Brain microvascular endothelial cell (primary cell): ENCODE data around the gene SPATA3.

Experiments
- DNase-seq: peaks from one replicate; pipeline ENCODE4 v3.0.0-alpha.2; 2020
- H3K27ac ChIP-seq: fragments of 250-450 bp; sonication (Bioruptor Pico); 2 replicates; pipeline ENCODE4 v1.5.1; 2020; ENCODE audit warnings: mild to moderate bottlenecking, moderate library complexity
- H3K27me3 ChIP-seq: fragments of 250-450 bp; sonication (Bioruptor Pico); replicated peaks from 2 replicates; pipeline ENCODE4 v1.5.1; 2020; ENCODE audit warnings: mild to moderate bottlenecking
- H3K36me3 ChIP-seq: fragments of 250-450 bp; sonication (Bioruptor Pico); replicated peaks from 2 replicates; pipeline ENCODE4 v1.5.1; 2020; ENCODE audit warnings: mild to moderate bottlenecking
- H3K4me3 ChIP-seq: 2 replicates; pipeline ENCODE4 v1.5.1; 2011; ENCODE audit warnings: low read depth, mild to moderate bottlenecking, control low read depth, low read length, moderate library complexity
- in situ Hi-C: cut with HindIII; loops from 2 replicates; pipeline ENCODE4 v1.10.0; 2017; ENCODE audit warnings: low sequenced_read_pairs, low pct_ligation_motif_present
- TF ChIP-seq, protein P1 (sequence below): IDR thresholded peaks from 2 replicates; pipeline ENCODE4 v1.5.1; 2011; ENCODE audit warnings: low read depth, mild to moderate bottlenecking, moderate library complexity, low read length, control low read depth, inconsistent platforms; ENCODE audit errors: missing control alignments

Gene SPATA3

DNA sequence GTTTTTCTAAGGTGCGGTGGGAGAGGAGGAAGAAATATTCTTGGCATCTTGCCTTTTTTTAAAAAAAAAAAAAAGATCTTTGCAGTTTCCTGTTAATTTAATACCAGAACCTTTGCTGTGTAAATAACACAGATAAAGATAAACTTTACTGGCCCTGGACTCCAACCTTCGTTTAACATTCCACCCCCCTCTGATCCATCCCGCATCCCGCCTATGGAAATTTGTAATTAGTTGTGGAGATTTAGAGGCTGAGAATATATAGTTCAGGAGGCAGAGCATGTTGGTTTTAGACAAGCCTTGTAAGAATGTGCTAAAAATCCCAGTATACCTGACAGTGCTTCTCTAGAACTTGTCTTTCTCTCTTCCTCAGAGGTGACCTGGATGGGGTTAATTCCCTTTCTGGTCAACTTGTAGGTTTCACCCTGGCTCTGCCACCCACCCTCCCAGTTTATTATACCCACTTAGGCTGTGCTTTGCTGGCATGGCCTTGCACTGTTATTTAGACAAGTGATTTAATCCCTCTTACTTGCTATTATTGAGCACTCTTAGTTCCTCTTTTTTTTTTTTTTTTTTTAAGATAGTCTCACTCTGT, 38.5 kb downstream of the SPATA3 start:
- H3K27me3 ChIP-seq: peaks cover 34% of the 10 kb centered on the region
- in situ Hi-C loops: no loop called here
- TF ChIP-seq, protein P1, sequence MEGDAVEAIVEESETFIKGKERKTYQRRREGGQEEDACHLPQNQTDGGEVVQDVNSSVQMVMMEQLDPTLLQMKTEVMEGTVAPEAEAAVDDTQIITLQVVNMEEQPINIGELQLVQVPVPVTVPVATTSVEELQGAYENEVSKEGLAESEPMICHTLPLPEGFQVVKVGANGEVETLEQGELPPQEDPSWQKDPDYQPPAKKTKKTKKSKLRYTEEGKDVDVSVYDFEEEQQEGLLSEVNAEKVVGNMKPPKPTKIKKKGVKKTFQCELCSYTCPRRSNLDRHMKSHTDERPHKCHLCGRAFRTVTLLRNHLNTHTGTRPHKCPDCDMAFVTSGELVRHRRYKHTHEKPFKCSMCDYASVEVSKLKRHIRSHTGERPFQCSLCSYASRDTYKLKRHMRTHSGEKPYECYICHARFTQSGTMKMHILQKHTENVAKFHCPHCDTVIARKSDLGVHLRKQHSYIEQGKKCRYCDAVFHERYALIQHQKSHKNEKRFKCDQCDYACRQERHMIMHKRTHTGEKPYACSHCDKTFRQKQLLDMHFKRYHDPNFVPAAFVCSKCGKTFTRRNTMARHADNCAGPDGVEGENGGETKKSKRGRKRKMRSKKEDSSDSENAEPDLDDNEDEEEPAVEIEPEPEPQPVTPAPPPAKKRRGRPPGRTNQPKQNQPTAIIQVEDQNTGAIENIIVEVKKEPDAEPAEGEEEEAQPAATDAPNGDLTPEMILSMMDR: no peak

DNA sequence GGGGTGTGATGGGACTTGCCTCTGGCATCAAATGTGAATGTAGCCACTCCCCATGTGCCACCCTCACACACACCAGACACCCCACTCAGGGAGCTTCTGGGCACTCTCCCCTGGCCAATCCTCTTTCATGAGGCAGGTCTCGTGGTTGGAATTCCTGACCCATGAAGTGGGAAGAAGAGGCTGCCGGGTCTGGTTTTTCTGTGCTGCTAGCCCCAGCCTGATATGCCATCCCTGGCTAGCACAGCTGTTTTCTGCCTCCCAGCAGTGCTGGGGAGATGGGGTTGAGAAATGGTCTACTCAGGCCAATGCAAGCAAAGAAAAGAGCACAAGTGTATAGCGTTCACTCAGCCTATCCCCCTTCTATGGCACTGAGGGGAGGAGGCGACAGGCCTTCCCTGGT, 40.2 kb downstream of the SPATA3 start:
- H3K36me3 ChIP-seq: no peaks in the 10 kb centered on the region
- H3K27ac ChIP-seq: no peak overlapping the region
- TF ChIP-seq, protein P1: no peak
- DNase-seq: no peak
- H3K27me3 ChIP-seq: peaks cover 42% of the 10 kb centered on the region
- in situ Hi-C loops: no loop called here
- no peak overlapping the region for H3K4me3 ChIP-seq

More for the DNA sequence above, 38.5 kb downstream of the SPATA3 start:
- H3K27ac ChIP-seq: no peak overlapping the region
- DNase-seq: no peak
- no peaks in the 10 kb centered on the region for H3K36me3 ChIP-seq
- H3K4me3 ChIP-seq: no peak overlapping the region

DNA sequence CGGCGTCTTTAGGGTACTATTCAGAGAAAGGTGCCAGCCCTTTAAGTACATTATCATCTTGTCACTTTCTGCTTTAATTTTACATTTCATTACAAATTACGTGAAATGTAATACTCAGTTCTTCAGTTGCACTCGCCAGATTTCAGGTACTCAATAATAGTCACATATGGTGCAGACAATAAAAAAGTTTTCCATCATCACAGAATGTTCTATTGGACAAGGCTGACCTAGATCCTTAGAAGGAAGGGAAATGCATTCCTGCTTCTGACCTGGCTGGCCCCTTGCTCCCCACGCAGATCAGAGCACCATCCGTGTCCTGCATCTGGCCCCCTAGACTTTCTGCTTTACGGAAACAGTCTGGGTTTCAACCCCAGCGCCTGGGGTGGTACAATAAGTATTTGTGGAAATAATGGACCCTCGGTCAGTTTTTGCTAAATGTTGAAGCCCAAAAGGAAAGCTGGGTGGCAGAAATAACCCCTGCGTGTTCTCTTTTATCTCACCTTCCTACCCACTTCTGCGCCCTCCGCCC, 40.7 kb downstream of the SPATA3 start:
- no peak for DNase-seq
- Histone ChIP-seq H3K36me3 (no peaks in the 10 kb centered on the region), H3K27me3 (peaks cover 44% of the 10 kb centered on the region), H3K4me3 (no peak overlapping the region), H3K27ac (no peak overlapping the region)
- TF ChIP-seq, protein P1: no peak
- in situ Hi-C loops: no loop called here

DNA sequence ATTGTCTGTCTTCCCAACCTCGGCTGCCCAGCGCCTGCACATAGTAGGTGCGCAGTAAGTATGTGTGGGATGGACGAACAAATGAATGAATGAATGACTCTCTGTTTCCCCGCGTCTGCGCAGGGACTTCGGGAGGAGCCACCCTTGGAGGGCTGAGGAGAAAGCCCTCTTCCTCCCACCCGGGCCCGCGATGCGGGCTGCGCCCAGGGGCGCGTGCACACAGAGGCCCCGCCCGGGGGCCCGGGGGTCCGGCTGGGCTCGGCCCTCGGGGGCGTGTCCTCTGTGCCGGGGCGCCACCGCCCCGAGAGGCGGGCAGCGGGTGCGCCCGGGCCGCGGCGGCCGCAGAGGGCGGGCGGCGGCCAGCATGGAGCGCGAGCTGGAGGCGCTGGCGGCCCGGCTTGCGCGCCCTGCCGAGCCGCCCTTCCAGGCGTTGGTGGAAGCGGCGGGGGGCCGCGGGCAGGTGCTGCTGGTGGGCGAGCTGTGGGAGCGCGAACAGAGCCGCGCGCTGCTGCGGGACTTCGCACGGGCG, 41.3 kb downstream of the SPATA3 start, which contains the start of gene C2orf72:
TSS of gene C2orf72 (plus strand) at position 322 of the 529 bp plus-strand sequence. CDS start at position 365, 43 bp downstream.
- Histone ChIP-seq H3K36me3 (no peaks in the 10 kb centered on the region), H3K4me3 (no peak within 1 kb of the TSS), H3K27me3 (peaks cover 44% of the 10 kb centered on the region), H3K27ac (no peak within 1 kb of the TSS)
- no peak for DNase-seq
- in situ Hi-C loops: no loop called here
- TF ChIP-seq, protein P1: no peak

DNA sequence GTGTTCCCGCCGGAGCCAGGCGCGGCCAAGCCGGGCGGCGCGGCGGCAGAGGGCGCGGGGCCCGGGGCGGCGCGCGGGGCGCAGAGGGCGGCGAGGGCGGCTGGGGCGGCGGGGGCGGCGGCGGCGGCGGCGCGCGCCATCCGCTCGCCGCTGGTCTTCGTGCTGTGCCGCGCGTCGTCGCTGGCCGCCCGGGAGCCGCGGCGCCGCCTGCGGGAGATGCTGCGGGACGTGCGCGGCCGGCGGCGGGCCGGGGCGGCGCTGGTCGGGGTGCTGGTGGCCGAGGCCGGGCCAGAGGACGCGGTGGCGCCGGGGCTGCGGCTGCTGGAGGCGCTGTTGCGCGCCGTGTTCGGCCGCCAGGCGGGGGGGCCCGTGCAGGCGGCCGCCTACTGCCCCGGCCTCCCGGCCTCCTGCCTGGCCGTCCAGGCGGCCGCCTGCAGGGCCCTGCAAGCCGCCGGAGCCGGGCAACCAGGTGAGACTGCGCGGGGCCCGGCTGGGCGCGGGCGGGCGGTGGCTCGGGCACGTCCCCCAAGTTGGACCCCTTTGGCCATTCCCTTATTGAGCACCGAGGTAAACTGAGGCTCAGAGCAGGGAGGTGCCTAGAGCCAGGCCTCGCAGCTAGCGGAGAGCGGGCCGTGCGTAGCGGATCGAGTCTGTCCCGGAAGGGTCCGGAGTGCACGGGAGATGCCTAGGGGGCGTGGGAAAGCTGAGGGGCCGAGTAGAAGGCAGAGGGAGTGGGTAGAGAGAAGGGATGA, 42.0 kb downstream of the SPATA3 start:
- H3K27me3 ChIP-seq: peaks cover 44% of the 10 kb centered on the region
- in situ Hi-C loops: no loop called here
- no peak for DNase-seq
- no peaks in the 10 kb centered on the region for H3K36me3 ChIP-seq
- TF ChIP-seq, protein P1: no peak
- H3K27ac ChIP-seq: no peak overlapping the region
- H3K4me3 ChIP-seq: no peak overlapping the region
